DOHH2 (cell line): ENCODE data around the gene GSTO1.

Experiments
- CTCF ChIP-seq: fragments of 200-600 bp; sonication (generic); IDR thresholded peaks from one replicate; pipeline ENCODE4 v1.5.1; 2014; ENCODE audit warnings: antibody characterized with exemption, mild to moderate bottlenecking, low read depth, low read length; ENCODE audit not compliant: poor library complexity, severe bottlenecking
- EZH2phosphoT487 ChIP-seq: fragments of 200-600 bp; sonication (generic); IDR thresholded peaks from 2 replicates; pipeline ENCODE4 v1.6.1; 2017; ENCODE audit warnings: borderline replicate concordance, mild to moderate bottlenecking, antibody characterized with exemption, low read length, moderate library complexity, mixed read lengths

GRCh38 chr10:104268405-104268712 lies 13.7 kb downstream of the GSTO1 start:
- TF ChIP-seq CTCF (no peak), EZH2phosphoT487 (no peak)
